Hematopoietic multipotent progenitor cell (in vitro differentiated cells): ENCODE results near the gene NR2F1. TPM values are rescaled to one million over a fixed set of nuclear protein-coding genes. Genes with fewer than 3 reads are reported as not detected.
A peak's percentile ranks its signal among the peaks of the same experiment; 100 is the strongest.

Experiments
- DNase-seq, 3 donors: peaks; one replicate each; pipeline ENCODE4 v3.0.0-alpha.2; 2011 to 2015; ENCODE audit warnings: low read depth in 2 of 3, low spot score in 2 of 3
- total RNA-seq: library from RNA; depleted of rRNA; stranded (reverse); fragments of >200 nt; gene quantifications from one replicate; pipeline ENCODE4 v1.2.3, GENCODE V29; 2012

The NR2F1 gene
- total RNA-seq, 1 donor, result not detected

DNA sequence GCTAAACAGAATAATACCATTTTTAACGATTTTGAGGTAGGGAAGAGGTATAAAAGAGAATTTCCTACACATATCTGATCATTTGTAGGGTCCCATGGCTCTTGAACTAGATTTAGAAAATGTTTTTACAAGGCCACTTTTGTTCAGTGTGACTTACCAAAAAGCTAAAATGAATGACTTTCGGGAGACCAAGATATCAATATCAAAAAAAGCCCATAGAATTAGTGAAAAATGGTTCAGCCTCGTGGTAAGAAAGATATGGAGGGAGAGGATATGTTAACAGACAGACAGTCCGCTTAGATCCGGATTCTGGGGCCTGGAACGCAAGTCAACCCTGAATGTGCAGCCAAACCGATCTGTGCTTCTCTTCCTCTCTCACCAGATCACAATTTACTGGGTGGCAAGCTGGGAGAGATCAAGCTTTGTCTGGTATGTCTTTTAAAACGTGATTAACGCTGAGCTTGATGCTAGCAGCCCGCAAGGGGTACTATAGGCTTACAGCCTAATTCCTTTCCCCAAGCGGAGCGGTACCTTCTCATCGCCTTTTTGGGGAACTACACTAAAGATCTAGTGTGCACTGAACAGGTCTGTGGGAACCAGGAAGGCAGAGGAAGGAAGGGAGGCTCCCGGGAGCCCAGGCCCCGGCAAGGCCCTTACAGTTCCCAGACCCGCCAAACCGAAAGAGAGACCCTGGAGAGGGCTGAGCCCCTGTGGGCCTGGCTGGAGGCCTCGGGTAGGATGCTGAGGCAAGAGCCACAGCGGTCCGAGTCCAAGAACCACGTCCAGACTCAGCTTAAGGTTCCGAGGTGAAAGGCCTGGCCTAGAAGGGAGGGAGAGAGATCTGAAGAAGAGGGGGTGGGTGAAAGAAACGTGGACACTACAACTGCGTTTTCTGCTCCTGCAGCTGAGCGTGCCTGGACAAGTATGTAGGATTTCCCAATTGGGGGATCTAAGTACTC, 4.9 kb upstream of the NR2F1 start:
- DNase-seq, result no peak

DNA sequence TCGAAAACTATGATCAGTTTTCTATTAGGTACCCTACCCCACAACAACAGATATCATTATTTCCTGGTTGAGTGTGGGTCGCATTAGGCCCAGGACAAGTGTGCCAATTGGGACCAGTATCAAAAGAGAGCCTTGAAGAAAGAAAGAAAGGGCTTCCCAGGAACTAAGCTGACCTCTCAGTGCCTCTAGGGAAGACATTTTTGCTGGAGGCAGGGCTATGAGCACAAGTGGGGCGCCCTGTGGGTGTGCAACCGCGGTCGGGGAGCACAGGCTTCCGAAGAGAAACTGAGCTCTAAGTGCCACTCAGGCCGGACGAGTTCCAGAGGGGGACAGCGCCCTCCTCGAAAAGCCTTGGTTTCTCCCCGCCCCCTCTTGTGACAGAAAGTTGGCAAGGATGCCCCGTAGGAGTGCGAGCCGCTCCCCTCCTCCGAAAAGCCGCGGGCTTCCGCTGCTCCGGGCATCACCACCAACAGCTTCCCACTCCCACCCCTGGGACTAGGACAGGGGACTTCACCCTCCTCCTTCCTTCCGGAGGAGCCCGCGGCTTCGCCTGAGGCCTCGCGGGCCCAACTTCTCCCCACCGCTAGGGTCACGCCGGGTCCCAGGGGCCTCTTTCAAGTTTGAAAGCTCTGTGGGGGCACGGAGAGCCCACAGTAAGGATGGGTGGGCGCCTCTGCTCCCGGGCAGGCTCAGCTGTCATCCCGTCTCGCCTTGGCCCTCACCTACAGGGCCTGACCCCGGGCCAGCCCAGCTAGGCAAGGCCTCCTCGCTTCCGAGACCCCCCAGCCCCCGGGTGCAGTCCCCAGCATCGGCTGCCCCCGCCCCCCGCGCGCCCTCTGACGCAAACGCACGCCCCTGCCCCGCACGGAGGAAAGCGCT, 4.0 kb upstream of the NR2F1 start:
- DNase-seq, result no peak

DNA sequence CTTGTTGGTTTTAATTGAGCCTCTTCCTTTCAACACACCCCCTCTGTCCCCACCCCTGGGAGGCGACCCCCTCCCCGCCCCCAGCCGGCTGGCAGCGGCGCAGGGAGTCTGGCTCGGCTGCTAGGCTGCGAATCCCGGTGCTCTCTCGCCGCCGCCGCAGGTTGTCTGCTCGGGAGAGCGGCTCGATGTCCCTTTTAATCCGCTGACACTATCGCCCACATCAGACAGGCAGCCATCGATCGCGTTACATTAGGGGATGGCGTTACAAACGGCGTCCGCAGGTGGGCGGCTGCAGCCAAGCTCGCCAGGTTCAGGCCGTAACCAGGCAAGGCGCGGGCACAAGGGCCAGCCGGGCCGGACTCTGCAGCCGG, 3.3 kb upstream of the NR2F1 start:
- DNase-seq, result no peak

GRCh38 chr5:93580063-93580926, 2.7 kb upstream of the NR2F1 start:
- no peak for DNase-seq

GRCh38 chr5:93580927-93581445, 2.0 kb upstream of the NR2F1 start, which contains the start of gene NR2F1-AS1:
NR2F1-AS1 (minus strand) TSS chr5:93581219.
- no peak for DNase-seq

GRCh38 chr5:93582167-93582462, 907 bp upstream of the NR2F1 start:
- DNase-seq, result no peak

- DNase-seq, result no peak
These were observed 381 bp downstream of the NR2F1 start for GRCh38 chr5:93583439-93583767.

- no peak for DNase-seq
These were observed 960 bp downstream of the NR2F1 start for GRCh38 chr5:93583768-93584595.

DNA sequence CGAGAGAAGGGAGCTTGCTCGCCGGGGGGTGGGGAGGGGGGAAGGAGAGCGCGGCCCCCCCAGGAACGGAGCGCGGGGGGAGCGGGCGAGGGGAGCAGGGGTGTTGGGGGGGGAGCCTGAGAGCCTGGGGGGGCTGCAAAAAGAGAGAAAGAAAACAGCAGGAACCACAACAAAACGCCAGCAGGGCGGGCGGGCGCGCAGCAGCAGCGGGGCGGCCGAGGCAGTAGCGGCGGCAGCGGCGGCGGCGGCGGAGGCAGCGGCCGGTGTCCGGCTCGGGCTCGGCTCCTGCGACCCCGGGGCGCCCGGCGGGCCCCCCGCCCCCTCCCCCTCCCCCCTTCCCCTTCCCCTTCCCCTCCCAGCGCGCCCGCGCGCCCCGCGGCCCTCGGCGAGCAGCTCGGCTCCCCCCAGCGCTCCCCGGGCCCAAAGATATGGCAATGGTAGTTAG, 1.6 kb downstream of the NR2F1 start:
- no peak for DNase-seq

DNA sequence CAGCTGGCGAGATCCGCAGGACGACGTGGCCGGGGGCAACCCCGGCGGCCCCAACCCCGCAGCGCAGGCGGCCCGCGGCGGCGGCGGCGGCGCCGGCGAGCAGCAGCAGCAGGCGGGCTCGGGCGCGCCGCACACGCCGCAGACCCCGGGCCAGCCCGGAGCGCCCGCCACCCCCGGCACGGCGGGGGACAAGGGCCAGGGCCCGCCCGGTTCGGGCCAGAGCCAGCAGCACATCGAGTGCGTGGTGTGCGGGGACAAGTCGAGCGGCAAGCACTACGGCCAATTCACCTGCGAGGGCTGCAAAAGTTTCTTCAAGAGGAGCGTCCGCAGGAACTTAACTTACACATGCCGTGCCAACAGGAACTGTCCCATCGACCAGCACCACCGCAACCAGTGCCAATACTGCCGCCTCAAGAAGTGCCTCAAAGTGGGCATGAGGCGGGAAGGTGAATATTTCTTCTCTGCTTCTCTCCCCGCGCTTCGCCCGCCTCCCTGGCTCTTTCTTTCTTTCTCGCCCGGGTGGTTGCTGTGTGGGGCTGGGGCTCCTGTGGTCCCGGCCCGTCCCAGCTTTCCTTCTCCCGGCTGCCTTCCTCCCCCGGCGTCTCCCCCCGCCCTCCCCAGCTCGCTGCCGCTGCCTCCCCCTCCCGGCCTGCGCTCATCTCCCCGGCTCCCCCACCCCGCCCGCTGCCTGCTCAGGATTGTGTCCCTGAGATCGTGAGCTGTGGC, 2.2 kb downstream of the NR2F1 start:
- DNase-seq, result peak in 2 of 3 donors; percentile 27 to 30

DNA sequence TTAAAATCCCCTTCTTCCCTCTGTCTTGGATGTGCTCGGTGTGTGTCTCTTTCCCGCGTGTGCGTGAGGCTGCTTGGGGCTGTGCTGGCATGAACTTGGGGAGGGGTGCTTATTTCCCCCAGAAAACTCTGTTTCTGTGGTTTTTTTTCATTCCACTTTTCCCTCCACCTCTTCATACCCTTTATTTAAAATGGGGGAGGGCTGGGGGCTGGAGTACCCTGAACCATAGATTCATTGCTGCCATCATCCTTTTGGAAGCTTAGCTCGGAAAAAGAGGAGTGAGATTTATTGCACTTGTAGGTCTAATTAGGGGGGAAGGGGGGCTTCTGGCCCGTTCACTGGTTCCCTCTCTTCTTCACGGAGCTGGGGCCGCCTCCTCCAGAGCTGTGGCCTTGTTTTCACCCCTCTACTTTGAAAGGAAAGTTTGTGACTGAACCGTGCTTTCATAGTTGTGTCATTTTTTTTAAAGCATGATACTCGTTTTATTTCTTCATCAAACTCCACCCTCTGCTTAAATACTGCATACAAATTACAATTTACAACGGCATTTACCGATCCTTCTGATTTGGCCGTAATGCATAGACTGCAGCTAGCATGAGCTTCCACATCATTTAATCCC, 2.9 kb downstream of the NR2F1 start:
- DNase-seq, result peak in 2 of 3 donors; percentile 33 to 36

GRCh38 chr5:93586736-93587596, 3.9 kb downstream of the NR2F1 start:
- DNase-seq, result peak in 1 of 3 donors; percentile 14

DNA sequence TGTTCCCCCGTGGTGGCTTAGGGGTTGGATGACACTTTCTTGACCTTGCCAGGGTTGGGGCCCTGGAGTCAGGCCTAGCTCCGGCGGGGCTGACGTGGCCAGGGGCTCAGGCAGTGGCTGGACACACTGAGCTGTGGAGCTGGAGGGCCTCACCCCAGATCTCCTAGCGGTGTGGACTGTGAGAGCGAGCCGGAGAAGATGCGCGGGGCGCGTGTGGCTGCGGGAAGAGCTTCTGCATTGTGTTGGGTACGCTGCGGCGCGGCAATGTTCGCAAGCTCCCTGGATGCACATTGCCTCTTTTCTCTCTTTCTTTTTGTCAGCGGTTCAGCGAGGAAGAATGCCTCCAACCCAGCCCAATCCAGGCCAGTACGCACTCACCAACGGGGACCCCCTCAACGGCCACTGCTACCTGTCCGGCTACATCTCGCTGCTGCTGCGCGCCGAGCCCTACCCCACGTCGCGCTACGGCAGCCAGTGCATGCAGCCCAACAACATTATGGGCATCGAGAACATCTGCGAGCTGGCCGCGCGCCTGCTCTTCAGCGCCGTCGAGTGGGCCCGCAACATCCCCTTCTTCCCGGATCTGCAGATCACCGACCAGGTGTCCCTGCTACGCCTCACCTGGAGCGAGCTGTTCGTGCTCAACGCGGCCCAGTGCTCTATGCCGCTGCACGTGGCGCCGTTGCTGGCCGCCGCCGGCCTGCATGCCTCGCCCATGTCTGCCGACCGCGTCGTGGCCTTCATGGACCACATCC, 4.8 kb downstream of the NR2F1 start:
- DNase-seq, result peak in 1 of 3 donors; percentile 19

- DNase-seq, result no peak
These were observed 5.5 kb downstream of the NR2F1 start for GRCh38 chr5:93588352-93589151.

GRCh38 chr5:93589152-93589828, 6.3 kb downstream of the NR2F1 start:
- DNase-seq, result no peak

DNA sequence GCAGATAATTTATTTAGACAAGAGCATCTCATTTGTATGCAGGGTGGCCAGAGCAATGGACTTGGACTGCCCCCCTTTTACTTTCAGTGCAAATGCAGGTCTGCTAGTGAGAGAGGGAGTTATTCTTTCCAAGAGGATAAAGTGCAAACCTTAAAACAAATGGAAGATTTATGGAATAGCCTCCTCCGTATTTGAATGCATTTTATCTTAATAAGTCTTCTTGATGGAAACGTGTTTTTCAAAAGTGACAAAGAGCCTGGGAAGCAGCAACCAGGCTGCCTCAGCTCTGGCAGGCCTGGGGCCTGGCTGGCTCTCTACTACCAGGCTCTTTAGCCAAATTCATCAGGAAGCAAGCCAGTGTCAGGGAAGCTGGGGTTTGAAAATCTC, 6.8 kb downstream of the NR2F1 start:
- DNase-seq, result no peak
